Posterior cingulate gyrus (tissue), 11 donors: ENCODE measurements around the gene PRKAG2.

Experiments used
- DNase-seq, 10 donors: peaks; one replicate each; pipeline versions ENCODE4 v3.0.0 to v3.0.0-alpha.2; 2020 to 2021; ENCODE audit warnings: mixed read lengths in 3 of 10
- intact Hi-C: fragments of 100-400 bp; cut with DNase I; formaldehyde crosslinking; loops from one replicate; pipeline ENCODE4 v1.15.1; 2023

The PRKAG2 gene

GRCh38 chr7:151662251-151662826 lies 214.6 kb downstream of the PRKAG2 start:
- no peak for DNase-seq
- intact Hi-C loops: no loop called here

GRCh38 chr7:151661587-151661986 lies 215.3 kb downstream of the PRKAG2 start:
- DNase-seq: no peak
- intact Hi-C loops: no loop called here

DNA sequence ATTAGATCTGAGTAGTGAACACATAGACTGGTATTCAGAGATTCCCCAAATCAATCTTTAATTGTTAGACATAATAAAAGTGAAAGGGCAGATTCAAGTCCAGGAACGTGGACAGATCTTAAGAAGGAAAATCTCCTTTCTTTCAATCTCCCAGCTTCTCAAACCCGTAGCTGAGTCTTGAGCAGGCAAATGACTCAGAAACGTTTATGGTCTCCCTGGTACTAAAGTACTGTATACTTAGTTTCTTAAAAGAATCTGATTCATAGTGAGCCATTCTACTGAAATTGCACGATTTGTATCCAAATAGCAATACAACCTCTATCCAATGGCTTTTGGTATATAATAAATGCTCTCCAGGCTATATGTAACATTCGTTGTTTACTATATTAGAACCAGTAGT lies 216.8 kb downstream of the PRKAG2 start:
- intact Hi-C loops: no loop called here

GRCh38 chr7:151659219-151659618 lies 217.7 kb downstream of the PRKAG2 start:
- DNase-seq: no peak
- intact Hi-C loops: no loop called here

More for the DNA sequence above, 216.8 kb downstream of the PRKAG2 start:
- no peak for DNase-seq

- intact Hi-C loops: no loop called here
- no peak for DNase-seq
Observed at GRCh38 chr7:151658778-151659177, 218.1 kb downstream of the PRKAG2 start.

DNA sequence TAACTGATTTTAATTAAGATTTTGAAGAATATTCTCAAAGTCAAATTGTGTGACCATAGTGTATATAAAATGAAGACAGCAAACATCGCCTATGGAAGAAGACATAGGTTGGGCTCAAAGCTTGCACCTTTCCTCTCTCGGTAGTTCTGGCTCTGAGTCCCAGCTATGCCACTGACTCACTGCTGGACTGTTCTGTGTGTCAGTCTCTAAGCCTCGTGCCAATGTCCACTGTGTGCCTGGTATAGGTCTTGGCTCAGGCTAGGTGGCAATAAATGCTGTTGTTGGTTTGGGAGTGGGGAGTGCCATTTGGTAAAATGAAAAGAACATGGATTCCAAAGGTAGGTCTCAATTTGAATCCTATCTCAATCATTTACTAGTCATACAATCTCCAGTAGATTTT lies 219.7 kb downstream of the PRKAG2 start:
- no peak for DNase-seq
- intact Hi-C loops: no loop called here

- intact Hi-C loops: no loop called here
- no peak for DNase-seq
Observed at GRCh38 chr7:151655555-151655954, 221.4 kb downstream of the PRKAG2 start.

GRCh38 chr7:151652111-151652510 lies 224.8 kb downstream of the PRKAG2 start:
- DNase-seq: no peak
- intact Hi-C loops: no loop called here

- intact Hi-C loops: no loop called here
- no peak for DNase-seq
Observed at GRCh38 chr7:151650161-151650560, 226.8 kb downstream of the PRKAG2 start.

GRCh38 chr7:151648429-151648828 lies 228.5 kb downstream of the PRKAG2 start:
- intact Hi-C loops: no loop called here
- DNase-seq: no peak

DNA sequence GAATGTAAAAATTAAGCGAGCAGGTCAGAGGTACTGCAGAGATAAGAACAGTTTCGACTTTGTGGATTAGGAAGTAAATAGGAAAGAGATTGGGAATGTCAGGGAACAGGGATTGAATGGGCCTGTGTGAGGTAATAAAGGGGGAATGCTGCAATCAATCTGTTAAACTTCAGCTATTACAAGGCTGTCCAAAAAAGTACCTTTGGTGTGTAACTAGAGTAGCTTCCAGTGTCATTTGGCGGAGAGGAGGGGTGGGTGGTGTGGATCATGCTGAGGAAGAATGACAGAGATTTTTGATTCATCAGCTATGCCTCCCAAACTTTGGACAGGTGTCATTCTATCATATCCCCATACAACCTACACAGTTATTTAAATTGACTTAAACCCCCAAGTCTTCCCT lies 229.0 kb downstream of the PRKAG2 start:
- no peak for DNase-seq
- intact Hi-C loops: no loop called here

- intact Hi-C loops: no loop called here
Observed at GRCh38 chr7:151647006-151647405, 229.9 kb downstream of the PRKAG2 start.

DNA sequence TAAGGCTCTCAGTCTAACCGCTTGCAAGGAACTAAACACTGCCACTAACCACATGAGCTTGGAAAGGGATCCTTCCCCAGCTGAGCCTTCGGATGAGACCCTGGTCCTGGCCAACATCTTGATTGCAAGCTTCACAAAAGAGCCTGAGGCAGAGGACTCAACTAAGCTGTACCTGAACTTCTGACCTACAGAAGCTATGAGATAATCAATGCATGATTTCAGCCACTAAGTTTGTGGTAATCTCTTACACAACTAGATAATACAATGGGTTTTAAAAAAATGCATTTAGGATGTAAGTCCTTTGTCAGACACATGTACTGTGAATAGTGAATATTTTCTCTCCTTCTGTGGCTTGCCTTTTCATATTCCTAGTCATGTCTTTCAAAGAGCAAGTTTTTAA lies 231.6 kb downstream of the PRKAG2 start:
- intact Hi-C loops: no loop called here
- no peak for DNase-seq

More at GRCh38 chr7:151647006-151647405, 229.9 kb downstream of the PRKAG2 start:
- DNase-seq: no peak

DNA sequence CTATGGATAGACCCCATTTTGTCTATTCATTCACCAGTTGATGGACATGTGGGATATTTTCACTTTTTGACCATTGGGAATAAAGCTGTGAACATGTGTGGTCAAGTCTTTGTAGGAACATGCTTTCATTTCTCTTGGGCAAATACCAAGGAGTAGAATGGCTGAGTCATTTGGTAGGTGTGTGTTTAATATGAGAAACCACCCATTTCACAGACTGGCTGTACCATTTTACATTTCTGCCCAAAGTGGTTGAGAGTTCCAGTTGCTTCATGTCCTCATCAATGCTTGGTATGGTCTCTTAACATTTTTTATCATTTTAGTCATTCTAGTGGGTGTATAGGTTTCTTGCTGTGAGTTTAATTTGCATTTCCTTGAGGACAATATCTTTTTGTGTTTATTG lies 232.4 kb downstream of the PRKAG2 start:
- no peak for DNase-seq
- intact Hi-C loops: no loop called here

- DNase-seq: no peak
- intact Hi-C loops: no loop called here
Observed at GRCh38 chr7:151642746-151643145, 234.2 kb downstream of the PRKAG2 start.

GRCh38 chr7:151641587-151641986 lies 235.3 kb downstream of the PRKAG2 start:
- intact Hi-C loops: no loop called here
- DNase-seq: no peak

GRCh38 chr7:151637781-151638261 lies 239.1 kb downstream of the PRKAG2 start:
- DNase-seq: no peak
- intact Hi-C loops: loop anchor here (10.0 kb wide), 2 partner anchors 123 to 273 kb away; partner anchors contain the start of gene RHEB

DNA sequence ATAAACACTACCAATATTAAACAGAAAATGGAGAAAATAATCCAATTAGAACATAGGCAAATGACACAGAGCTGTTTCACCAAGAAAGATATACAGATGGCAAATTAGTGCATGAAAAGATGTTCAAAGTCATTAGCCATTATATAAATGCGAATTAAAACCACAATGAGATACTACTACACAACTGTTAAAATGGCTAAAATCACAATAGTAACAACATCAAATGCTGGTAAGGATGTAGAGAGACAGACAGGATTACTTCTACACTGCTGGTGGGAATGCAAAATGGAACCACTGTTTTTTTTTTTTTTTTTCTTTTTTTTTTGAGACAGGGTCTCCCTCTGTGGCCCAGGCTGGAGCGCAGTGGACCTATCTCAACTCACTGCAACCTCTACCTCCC lies 242.3 kb downstream of the PRKAG2 start:
- no peak for DNase-seq
- intact Hi-C loops: loop anchor here (10.0 kb wide), 2 partner anchors 120 to 270 kb away; partner anchors contain the start of gene RHEB

GRCh38 chr7:151633516-151633812 lies 243.5 kb downstream of the PRKAG2 start:
- no peak for DNase-seq
- intact Hi-C loops: loop anchor here (10.0 kb wide), 2 partner anchors 119 to 269 kb away; partner anchors contain the start of gene RHEB

- peak in 9 of 10 donors; percentile 10 to 88 (median 29) for DNase-seq
- intact Hi-C loops: loop anchor here (10.0 kb wide), 2 partner anchors 118 to 268 kb away; partner anchors contain the start of gene RHEB
Observed at GRCh38 chr7:151632750-151633515, 244.0 kb downstream of the PRKAG2 start.

- intact Hi-C loops: loop anchor here (10.0 kb wide), 2 partner anchors 117 to 267 kb away; partner anchors contain the start of gene RHEB
Observed at GRCh38 chr7:151631953-151632749, 244.8 kb downstream of the PRKAG2 start.

More at GRCh38 chr7:151631953-151632749, 244.8 kb downstream of the PRKAG2 start:
- DNase-seq: peak; percentile 65 to 96 (median 75)
